GM21786 (cell line): ENCODE data around the gene SLX4IP.

Experiments used
- ATAC-seq: cut with Tn5 transposase; IDR thresholded peaks from one replicate; pipeline ENCODE4 v1.9.1; 2021; ENCODE audit not compliant: unreplicated experiment

Gene SLX4IP

DNA sequence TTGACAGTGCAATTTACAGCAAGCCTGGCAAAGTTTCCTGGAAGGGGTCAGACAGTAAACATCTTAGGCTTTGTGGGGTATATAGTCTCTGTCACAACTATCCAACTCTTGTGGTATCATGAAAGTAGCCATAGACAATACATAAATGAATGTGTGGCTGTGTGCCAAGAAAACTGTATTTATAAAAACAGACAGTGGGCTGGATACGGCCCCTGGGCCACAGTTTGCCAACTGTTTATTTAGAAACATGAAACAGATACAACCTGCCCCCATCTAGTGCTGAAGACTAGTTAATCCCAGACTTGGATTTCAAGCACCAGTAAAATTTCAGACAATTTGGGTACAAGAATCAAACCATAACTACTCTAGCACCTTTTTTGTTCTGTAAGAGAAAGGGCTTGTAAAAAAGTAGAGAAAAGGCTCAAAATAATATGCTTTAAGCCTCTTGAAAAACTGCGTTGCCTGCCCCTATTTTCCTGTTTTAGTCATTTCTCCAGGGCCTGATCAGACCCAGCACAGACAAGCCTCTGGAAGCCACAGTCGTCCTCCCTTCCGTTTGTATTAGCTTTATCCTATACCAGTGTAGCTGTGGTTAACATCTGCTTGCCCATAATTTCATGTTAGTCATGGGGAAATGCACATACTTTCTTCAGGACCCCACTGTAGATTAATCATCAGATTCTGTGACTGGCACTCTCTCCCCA is 207.9 kb downstream of the SLX4IP start:
- ATAC-seq, result no peak

DNA sequence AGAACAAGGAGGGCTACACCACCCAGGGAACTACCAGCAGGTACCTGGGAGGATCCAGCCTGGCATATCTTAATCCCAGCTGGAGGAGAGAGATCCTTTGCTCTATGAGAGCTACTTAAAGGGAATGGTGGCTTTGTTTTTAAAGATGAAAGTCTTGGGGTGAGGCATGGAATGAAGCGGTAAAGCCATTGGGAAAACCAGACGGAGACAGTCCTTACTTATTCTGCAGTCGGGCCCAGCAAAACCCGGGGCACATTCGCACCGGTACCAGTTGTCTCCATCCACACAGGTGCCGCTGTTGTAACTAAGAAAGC is 208.4 kb downstream of the SLX4IP start:
- no peak for ATAC-seq

DNA sequence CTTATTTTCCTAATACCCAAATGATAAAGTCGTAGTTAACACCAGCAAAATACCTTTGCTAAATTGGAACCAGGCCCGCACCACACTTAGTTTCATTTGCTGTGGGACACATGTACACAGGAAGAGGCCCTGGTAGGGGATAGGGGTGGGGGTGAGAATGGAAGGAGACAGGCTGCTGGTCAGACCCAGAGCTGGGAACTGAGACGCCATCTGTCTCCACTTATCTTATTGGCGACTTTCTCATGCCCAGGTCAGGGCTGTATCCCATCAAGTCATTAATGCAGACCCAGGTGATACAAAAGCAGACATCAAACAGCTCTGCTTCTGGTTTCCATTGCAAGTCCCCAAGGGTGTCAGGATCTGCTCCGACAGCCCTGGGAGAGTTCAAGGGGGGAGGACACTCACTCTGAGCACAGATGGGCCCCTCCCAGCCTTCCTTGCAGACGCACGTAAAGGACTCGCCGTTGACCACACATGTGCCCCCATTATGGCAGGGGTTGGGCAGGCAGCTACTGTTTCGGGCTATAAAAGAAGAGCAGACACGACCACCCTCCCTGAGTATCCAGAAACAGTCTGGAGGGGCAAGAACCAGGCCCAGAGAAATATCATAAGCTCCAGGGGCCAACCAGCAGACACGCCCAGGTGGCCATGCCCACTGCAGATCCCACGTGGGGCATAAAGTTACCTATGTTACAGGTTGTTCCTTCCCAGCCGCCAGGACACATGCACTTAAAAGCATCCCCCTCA is 209.5 kb downstream of the SLX4IP start:
- no peak for ATAC-seq

DNA sequence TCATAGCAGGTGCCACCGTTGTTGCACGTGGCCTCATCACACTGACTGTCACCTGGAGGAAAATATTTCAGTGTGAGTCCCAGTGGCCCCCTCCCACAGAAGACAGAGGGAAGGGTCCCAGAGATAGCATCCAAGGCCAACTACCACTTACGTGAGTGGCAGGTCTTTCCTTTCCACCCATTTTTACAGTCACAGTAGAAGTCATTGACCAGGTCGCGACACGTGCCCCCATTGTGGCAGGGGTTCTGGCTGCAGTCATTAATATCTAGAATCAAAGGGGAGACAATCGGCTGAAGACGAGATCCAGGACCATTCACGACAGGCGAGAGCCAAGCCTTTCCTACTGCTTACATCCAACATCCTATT is 210.1 kb downstream of the SLX4IP start:
- ATAC-seq, result no peak

DNA sequence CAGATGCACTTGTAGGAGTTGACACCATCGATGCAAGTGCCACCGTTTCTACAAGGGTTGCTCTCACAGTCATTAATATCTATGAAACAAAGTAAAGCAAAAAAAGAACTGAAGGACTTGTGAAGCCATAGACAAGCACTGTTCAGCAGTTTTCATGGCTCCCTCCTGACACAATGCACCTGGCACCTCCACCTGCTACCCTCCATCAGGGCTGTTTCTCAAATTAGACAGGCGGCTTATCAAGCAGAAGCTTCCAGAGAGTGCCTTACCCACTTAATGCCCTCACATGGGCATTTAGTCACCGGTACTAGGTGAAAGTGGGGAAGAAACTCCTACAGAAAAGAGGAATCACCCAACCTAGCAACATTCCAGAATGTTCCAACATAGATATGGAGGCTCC is 210.9 kb downstream of the SLX4IP start:
- no peak for ATAC-seq

DNA sequence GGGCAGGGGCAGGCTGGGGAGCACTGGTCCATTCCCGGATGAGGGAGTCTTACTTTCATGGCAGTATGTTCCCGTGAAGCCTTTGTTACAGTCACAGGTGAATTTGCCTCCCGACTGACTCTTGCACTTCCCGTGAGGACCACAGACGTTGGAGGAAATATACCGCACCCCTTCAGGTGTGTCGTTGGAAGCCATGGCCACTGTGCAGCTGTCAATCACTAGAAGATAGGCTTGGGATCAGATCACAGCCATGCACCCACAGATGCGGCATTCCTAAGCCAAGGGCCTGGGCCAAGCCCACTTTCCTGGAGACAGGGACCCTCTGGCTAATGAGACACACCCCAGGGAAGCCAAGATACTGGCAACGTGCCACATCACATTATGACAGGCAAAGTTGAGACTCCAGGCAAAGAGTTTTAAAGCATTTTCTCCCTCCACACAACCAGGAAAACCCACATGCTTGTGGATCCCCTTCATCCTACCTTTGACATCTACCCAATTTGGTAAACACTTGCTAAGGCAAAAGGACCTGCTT is 211.8 kb downstream of the SLX4IP start:
- ATAC-seq, result no peak

DNA sequence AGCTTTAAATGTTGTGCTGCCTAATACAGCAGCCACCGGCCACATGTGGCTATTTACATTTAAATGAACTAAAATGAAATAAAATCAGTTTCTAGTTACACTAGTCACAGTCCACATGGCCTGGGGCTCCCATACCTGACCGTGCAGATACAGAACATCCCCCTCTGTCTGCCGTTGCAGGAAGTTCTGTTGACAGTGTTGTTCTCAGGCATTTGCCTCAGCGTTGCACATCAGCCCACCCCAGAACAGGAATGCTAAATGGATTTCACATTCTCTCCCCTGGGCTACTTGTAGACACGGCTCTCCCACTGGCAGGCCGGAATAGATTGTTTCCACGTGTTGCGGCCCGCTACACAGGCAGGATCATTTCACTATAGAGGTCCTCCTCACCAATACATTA is 212.4 kb downstream of the SLX4IP start:
- ATAC-seq, result no peak

DNA sequence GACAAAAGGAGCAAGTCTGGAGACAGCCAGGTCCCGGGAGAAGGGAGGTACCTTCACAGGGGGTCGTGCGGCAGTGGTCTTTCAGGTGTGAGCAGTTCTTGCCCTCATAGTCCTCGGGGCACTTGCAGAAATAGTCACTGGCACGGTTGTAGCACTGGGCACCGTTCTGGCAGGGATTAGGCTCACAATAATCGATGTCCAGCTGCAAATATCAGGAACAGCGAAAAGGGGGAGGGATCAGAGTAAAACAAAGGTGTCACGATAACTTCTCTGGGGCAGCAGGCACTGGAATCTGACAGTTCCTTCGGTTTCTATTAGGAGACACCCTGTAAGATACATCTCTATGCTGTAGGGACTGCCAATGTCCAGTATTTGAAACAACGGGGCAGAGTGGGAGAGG is 212.8 kb downstream of the SLX4IP start:
- no peak for ATAC-seq

DNA sequence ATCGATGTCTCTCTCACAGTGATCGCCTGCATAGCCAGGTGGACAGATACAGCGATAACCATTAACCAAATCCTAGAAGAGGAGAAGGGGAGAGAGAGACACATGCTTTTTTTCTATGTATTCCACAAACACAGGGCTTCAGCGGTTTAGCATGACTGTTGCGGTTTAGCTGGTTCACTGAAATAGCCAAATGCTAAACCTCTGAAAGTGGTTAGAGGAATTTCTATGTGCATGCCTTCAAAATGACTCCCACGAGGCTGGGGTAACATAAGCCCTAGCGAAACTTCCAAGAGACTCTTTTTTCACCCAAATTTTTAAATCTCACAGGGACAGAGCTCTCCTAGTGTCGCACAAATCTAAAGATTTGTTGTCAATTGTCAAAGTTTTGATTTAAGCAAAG is 213.5 kb downstream of the SLX4IP start:
- ATAC-seq, result no peak

DNA sequence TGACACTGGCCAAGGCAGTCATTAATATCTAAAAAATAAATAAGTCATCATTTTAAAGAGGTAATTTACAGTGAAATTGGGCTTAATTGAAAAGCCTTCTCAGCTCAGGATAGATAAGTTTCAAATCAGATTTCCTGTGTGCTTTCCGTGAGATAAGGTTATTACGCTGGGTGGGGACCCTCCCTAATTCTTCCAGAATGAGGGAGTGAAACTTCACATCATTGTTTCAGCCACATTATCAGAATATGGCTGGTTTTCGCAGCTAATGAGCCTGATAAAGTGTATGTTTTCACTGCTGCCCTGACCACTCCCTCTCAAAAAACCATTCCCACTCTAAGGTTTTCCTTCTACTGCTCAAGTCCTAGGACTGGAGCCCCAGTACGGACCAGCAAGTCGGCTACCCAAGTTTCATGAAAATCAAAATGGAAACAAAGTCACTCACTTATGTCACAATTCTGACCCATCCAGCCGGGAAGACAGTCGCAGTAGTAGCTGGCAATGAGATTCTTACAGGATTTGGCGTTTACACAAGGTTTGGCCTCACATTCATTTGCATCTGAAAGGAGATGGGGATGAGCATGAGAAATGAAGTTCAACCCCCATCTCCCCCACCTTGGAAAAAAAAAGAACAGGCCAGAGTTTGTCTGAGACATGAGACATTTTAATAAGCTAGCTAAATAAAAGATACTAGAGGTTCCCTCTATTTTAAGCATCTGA is 214.1 kb downstream of the SLX4IP start:
- ATAC-seq, result no peak

DNA sequence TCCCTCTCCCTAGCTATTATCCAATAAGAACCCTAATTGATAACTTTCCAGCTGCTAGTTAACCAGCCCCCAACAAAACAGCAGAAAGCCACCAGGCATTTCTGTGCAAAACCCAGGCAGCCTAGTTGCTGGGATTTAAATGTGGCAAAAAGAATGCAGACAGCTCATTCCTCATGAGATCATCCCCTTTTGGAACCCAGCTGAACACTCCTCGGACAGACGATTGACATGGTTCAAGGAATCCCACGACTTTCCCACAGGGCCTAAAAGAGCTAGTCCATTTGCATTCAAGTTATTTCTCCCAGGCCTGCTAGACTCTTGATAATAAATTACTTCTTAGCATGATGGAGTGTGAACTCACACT is 214.7 kb downstream of the SLX4IP start:
- ATAC-seq, result no peak

DNA sequence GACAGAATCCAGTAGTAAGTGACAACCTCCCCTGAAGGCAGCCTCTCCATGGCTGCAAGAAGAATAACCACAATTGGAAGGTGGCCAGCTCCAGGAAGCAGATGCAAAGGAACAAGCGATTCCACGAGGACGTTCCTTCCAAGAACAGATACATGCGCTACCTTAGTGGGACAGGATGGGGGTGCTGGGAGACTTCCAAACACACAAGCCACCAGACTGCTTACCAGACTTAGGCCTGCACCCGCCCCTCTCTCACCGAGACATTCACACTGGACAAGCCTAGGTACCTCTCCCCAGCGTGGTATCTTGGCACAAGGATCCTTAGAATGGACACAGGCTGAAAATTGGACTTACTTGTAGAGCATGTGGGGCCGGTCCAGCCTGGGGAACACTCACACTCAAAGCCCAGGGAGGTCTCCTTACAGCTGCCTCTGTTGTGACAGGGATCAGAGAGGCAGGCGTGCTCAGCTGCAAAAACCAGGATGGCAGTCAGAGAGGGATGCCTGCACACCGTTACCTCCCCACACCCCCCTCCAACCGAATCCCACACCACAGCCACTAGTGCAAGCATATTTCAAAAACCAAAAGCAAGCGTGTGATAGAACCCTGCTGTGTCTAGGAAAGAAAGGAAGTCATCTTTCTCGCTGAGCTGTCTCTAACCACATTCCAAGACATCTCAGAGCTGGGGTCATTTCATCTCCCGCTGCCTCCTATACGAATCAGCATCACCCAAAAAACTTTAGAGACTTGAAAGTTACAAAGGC is 216.3 kb downstream of the SLX4IP start:
- no peak for ATAC-seq

DNA sequence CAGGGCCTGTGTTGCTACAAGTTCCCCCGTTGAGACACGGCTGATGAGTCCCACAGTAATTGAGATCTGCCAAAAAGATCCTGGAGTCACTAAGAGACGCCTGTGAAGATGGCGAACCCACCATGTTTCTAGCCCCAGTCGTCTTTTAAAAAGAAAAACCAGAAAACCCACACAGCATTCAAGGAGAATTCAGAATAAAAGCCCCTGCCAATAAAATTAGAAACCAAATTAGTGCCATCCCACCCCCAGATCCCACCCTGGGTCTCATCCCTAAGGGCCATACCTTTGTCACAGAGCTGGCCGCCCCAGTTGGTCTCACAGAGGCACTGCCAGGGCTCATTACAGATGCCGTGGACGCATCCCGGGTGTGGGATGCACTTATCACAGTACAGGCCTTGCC is 217.1 kb downstream of the SLX4IP start:
- no peak for ATAC-seq

DNA sequence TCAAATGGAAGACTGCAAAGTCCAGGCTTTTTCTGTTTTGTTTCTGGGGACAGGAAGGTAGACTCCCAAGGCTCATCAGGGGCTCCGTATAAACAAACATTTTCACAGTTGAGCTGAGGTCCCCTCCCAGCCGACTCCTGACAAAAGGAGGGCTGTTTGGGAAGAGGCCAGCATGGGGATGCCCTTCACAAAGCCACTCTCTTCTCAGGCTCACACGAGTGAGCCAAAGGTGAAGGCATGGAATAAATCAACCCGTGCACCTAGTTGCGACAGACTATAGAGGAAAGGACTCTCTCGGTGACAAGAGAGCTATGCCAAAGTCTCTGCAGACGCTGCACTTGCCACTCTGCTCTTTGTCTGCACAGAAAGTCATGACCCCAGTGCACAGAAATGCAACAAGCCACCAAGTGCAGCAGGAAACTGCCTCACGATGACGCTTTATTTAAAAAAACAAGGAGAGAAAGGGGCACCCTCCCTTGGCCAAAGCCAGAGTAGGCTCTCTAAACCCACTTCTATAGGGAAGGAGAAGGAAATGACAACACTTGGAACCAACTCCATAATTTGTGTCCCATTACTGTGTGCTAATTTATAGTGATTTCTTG is 217.7 kb downstream of the SLX4IP start:
- no peak for ATAC-seq

DNA sequence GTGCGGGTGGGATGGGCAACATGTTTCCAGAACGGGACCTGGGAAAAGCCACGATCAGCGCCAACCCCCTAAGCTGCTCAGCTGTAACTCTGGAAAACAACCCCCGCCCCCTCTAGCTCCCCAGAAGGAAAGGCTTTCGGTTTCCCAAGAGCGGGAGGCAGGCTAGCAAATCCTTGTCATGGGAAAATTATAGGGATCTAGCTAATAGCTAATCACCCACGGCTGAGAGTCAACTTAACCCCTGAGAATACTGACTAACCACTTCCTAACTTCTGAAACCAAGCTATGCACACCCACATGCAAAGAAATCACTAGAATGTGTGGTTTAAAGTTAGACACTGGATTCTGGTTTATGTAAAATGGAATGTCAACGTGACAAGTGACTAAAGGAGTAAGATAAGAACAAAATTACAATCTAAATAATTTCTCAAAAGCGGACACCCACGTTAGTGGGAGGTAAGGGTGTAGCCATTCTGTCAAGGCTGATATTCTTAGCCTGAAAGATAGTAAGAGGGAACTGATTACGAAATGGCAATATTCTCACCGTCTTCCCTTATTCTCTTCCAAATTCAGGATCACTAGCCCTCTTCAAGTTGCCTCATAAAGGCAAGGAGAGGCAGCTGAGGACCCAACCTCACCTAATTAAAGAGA is 218.6 kb downstream of the SLX4IP start:
- ATAC-seq, result no peak

DNA sequence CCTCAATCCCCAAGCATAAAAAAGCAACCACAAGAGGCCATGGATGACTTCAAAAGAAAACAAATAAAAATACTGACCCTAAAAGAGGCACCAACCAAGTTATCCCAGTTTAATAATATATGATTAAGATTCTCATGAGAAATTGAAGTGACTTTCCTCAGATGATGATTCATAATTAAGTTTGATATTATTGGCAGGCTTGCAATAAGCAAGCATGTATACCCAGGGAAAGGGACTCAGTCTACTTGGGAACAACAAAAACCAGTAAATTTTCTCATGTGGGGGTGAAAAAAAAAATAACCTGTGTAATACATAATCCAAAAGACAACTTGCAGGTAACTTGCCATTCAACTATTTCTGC is 219.1 kb downstream of the SLX4IP start:
- no peak for ATAC-seq

DNA sequence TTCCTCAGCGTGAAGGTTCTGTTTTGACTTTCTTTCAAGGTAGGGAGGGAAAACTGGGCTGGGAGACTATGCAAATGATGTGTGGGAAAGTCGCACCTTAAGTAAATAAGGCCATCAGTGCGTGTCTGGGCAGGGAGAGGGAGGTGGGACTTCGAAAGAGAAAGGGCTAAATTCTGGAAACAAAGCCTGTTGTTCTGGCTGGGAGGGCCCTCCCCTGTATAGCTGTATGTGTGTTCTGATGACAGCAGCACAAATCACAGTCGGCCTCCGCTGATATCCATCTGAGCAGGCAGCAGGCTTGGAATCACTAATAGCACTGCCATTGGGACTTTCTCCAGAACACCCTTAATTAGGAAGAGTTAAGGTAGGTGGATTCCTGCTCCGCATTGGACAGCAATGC is 219.5 kb downstream of the SLX4IP start:
- peak; percentile 77 for ATAC-seq

DNA sequence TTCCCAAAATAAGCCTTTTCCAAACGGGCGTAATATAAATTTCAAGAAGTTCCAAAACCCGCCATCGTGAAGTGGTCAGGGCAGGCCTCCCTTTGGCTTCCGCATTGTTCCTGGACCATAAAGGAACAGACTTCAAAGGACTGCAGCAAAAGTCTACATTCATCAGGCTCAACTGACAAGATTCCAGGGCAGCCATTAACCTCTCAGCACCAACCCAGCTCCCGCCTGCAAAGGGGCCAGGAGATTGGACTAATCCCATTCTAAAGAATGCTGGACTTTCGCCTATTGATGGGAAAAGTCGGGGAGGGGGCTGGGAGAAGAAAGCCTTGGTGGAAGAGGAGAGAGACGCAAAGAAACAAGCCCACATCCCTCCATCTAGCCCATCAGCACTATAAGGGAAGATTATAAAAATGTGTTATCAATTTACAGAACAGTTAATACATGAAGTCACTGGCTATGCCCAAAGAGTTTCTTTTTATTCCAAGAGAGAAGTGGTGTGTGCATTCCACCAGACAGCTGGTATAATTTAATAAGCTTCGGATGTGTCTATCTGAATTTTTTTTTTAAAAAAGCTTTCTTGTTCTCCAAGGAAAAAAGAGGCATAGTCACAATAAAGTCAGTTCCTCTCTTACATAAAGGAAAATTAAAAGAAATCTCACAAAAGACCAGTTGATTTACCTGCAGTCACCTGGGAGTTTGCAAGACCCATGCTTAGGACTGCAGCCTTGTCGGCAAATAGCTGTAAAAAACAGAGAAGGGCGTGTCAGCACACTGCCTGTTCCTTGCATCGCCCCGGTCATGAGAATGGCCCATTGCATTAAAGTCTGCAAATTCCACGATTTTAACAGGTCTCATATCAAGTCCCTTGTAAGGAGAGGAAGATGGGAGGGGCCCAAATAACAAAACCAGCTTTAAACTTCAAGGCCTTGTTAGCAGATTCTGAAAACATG is 220.9 kb downstream of the SLX4IP start:
- ATAC-seq, result no peak

DNA sequence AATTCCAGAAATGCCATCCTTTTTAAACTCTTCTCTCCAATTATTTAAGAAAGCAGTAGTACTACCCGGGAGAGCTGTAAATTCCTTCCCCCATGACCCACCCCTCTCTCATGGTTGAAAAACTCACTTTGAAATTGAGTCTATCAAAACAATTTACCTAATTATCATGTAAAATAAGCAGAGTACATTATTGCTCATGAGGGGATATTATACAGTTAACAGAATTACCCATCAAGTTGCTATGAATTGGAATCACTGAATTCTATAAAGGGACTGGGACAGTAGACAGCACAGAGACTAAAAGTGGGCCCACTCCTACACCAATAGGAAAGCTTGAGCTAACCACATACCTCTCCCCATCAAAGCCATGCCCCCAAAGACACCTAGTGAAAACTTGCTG is 222.3 kb downstream of the SLX4IP start:
- no peak for ATAC-seq
